ENCODE measurements around the gene TMED3.
A peak's percentile ranks its signal among the peaks of the same experiment; 100 is the strongest.

TMED3 gene
- total RNA-seq = 18.9 reads per million, percentile 45 among the genes with 10 or more reads in this experiment

DNA sequence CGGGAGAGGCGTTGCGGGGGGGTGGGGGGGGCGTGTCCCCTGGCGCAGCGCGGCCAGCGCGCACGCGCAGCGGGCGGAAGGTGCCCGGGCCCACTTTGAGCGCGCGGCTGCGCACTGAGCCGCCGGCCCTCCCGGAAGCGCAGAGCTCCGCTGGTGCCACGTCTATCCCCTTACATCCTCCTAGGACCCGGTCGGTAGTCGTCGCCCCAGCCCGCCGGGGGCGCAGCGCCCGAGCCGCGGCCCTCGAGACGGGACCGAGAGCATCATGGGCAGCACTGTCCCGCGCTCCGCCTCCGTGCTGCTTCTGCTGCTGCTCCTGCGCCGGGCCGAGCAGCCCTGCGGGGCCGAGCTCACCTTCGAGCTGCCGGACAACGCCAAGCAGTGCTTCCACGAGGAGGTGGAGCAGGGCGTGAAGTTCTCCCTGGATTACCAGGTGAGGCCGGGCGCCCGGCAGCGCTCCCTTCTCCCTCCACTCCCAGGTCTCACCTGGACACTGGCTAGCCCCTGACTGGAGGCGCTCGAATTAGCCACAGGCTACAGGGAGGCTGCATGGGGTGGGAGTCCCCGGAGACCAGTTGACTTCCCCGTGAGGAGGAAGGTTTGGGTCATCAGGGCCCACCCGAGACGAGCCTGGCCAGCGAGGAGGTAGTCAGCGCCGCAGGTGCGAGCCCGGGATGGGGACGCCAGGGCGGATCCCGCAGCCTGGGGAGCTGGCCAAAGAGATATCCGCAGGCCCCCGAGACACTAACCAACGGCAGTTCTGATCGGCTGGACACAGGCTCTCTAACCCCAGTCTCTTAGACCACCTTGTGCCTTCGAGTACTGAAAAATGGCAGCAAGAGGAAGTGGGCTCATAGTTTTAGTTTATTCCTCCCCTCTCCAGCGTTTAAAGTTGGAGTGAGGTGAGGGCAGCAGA, at the start of gene TMED3:
TSS of gene TMED3 (plus strand) at position 128 of the 916 bp plus-strand sequence. CDS start at position 266, 138 bp downstream.
- DNase-seq = peak; percentile 45

DNA sequence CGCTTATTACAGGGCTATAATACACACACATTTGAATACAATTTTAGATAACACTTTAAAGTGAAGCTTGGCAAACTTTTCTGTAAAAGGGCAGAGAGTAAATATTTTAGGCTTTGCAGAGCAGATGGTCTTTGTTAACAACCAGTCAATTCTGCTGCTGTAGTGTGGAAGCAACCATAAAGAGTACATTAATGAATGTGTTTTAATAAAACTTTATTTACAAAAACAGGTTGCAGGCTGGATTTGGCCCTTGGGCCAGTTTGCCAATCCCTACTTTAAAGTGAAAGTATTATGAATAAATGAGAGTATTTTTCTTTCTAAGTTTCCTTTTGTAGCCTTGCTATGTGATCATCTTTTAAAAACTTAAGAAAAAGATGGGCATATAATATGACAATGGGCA, 49.1 kb upstream of the TMED3 start:
- no peak for DNase-seq

DNA sequence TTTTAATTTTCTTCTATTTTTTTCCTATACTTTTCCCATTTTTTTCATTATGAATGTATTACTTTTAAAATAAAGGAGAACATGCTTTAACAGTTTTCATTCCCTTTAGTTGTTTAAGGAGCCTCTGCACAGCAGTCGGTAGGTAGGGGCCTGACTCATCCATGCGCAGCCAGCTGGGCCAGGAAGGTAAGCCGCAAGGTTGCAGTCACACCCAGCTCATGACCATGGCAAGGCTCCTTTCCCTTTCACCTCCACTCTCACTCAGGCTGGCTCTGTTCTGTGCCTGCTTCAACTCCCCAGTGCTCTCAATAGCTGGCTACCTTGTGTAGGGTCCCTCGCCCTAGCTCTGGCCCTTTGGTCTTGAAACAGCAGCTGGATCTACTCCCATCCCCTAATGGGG, 45.7 kb upstream of the TMED3 start:
- DNase-seq = no peak

DNA sequence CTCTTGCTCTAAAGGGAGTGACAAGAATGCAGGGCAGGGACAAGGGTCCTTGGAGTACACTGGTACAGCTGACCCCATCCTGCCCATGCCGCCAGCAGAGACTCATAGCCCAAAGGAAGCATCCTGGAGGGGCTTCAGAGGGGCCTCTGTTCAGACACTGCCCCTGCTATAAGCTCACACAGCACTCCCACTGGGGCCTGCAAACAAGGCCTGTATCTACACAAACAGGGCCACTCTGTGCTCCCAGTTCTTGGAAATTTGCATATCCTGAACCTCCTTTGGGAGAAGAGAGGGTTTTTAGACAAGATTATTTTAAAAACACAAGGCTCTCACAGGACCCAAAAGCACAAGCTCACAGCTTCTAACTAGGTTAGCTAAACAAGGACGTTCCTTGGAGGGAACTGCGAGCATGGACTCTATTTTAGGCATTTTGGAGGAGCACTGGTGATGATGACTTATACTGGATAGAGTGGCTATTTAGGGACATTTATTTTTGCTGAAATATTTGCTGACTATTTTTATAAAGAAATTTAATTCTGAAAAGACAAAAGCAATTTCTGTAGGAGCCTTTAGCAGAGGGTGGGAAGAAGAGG, 44.8 kb upstream of the TMED3 start:
- DNase-seq = no peak

DNA sequence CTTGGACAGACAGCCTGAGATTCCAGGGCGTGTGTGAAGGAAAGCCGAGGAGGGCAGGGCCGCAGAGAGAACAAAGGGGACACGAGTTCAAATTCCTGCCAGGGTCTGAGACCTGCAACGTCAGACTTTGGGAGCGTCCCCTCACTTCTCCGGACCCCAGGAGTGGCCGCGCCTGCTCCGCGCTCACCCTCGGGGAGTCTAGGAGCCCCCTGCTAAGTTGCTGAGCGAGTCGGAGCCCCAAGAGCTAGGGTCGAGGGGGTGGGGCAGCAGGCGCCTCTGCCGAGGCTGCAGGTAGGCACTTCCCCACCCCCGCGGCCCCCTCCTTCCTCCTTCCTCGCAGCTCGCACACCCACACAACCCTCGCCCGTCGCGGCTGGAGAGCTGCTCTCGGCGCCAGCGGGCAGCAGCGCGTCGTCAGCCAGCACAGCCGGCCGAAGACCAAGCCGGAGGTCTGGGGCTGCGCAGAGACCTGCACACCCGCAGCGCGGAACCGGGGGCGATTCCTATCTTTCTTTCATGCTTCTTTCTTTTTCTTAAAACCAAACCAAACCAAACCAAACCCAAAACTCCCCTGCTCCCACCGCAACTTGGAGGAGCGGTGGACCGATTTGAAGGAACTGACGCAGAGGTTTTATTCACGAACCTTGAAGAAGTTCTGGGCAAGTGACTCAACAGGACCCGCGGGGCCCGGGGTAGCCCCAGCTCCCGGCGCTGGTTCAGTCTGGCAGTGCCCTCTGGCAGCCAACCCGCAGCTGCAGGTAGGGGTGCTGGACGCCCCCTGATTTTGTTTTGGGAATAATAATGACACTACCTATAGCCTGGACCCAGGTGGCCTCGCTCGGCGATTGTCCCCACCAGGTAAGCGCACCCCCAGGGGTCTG, 28.3 kb upstream of the TMED3 start, which contains the start of gene ANKRD34C:
TSS of gene ANKRD34C (plus strand) at position 352 of the 881 bp plus-strand sequence. CDS start 10,563 bp downstream, outside the sequence.
- DNase-seq = no peak

DNA sequence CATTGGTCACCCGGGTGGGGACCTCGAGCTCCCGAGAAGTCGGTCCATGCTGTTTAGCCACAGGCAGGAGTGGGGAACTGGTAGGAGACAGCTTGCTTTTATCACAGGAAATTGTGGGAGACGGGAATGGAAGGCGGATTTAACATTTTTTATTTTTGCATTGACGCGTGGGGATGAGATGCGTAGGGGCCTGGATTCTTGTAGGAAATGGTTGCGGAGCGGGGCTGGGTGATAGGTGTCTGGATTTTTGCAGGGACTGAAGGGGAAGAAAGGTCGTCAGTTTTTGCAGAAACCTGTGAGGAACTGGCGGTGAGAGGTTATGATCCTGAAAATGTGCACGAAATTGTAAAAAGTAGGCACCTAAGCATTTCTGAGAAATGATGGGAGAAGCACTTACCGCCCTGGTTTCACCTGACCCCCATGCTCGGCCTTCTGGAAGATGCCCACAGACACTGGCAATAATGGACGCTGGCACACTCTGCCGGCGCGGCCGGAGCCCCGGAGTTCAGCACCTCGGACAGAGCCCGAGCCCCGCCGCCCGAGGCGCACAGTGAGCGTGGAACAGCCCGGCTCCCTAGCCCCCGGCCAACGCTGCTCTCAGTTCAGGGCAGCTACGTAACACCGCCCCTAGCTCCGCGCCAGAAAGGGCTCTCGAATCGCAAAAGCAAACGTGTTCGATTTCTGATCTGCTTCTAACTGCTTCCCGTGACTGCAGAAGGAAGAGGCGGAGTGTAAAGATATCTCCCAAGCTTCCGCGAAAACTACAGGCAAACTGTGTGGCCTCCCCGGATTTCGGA, 27.5 kb upstream of the TMED3 start:
- no peak for DNase-seq

DNA sequence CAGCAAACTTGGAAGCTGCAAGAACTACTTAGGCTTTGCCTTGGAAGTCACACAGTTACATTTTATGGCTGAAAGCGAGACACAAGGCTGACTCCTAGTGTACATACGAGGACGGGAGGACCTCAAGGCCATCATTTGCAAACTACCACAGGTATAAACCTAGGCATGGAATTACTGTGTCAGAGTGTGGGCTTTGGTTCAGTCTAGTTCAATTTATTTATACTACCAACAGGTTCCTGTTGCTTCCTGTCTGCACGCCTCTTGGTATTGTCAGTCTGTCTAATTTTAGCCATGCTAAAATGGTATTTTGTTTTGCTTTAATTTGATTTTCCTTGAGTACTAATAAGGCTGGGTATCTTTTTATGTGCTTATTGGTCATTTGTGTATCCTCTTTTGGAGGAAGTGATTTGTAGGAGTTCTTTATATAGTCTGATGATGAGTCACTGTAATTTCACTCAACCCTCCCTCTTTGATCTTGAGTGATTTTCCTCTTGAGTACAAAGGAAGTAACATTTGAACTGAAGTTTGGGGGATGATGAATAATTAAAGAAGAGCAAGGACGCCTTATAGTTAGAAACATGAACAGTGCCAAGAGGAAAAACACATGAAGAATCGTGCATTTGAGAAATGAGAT, 20.2 kb upstream of the TMED3 start:
- DNase-seq = no peak

DNA sequence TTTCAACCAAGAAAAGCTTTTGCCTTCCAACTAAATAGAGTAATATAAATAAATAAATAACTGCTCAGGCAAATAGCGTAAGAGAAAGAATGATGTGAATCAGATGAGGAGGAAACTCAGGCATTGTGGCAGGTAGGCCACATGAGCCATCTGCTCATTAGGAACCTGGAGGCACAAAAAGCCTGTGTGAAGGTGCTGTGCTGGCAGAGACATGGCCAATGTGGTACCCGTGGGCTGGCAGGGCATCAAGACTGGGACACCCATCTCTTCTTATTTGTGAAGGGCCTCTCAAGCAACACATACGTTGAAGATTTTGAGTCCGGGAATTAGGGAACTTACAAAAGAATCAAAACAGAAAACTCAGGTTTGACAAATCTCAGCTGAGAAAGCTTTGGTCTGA, 18.9 kb upstream of the TMED3 start:
- DNase-seq = no peak

DNA sequence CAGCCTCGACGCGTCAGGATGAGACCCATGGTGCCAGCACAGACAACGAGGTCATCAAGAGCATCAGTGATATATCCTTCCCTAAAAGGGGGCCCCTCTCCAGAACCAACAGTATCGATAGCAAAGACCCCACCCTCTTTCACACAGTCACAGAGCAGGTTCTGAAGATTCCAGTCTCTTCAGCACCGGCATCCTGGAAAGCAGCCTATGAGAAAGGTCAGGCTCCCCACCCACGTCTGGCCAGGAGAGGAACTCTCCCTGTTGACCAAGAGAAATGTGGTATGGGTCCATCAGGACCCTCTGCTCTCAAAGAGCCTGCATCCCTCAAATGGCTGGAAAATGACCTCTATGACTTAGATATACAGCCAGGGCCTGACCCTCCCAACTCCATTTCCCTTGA, 16.8 kb upstream of the TMED3 start:
- no peak for DNase-seq

DNA sequence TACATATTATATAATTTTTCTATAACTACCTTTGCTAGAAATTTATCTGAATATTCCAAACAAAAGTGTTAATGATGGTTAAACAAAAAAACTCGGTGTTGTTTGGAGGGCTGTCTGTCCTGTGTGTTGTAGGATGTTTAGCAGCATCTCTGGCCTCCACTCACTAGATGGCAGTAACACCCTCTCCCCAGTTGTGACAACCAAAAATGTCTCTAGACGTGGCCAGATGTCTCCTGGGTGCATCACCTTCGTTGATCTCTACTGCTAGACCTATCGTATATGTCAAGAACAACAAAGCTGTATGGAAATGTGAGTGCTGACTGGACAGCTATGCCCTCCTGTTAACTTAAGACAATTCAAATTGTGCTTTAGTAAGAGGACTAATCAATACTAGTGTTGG, 14.3 kb upstream of the TMED3 start:
- DNase-seq = no peak

DNA sequence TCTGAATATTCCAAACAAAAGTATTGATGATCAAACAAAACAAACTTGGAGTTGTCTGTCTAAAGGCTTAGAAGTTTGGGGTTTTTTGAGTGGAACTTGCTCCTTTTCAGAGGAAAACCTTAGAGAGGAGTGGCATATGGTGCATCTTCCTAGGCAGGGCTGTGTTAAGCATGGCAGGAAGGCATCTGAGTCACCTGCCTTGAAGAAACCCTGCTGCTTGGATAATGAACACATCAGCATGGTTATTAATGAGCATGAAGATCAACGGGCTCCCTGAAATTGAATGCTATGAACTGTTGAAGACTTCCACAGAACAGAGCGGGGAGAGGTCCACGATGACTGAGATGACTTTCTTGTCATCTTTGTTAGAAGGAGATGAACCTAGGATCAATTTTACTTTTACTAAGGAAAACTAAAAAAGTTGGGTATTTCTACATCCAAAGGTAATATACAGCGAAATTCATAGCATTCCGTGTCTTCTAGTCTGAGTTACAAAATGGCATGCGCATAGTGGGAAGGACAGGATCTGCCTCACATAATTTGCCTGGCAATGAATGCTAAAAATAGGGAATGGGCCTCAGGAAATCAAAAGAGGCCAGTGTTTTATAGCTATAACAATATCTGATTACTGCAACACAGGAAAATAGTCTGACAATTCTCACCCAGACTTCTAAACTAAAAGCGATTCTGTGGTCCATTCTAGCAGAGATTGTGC, 11.6 kb upstream of the TMED3 start:
- no peak for DNase-seq

DNA sequence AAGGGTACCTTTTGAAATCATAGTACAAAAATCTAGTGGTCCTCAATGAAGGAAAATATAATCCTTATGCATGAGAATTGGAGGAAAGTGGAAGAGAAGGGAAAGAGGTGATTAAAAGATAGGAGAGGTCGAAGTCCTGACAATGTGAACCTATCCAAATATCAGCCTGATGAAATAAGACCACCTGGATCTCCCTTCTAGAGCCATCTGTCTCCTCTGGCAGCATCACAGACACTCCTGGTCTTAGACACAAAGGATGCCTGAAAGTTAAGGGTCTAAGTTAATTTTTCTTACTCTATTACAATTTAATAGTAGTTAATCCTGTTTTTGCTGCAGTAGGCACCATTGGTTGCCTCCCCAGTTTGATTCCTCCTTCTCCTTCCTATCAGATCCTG, 11.1 kb upstream of the TMED3 start:
- DNase-seq = no peak

DNA sequence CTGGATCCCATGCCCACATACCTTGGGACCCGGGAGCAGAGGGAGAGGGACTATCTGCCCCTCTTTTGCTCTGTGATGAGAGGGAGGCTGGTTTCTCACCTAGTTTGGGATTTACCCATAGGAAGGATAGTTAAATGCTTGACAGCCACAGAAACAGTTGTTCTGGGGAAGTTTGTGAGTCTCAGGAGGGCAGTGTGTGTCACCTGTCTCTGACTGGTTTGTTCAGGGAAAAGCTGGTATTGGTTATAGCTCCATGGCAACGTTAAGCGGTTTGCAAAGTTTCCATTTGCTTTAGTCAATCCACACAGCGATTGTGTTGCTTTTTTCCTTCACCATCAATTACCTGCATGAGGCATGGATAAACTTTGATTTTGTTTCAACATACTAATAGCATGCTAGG, 3.7 kb upstream of the TMED3 start:
- no peak for DNase-seq

DNA sequence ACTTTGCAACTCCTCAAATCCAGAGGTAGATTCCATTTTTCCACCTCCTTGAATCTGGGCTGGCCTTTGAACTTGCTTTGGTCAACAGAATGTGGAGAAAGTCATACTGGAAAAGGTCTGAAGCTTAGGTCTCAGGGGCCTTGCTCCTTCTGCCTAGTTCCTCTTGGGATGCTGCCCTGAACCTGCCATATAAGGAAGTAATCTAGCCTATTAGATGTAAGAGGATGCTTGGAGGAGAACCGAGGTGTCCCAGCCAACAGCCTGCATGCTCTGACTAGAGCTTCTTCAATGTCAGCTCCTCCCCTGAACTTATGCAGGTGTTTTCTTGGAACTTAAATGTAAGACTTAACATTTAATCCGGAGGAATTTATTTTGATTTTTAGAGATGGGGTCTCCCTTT, 2.0 kb upstream of the TMED3 start:
- DNase-seq = no peak

DNA sequence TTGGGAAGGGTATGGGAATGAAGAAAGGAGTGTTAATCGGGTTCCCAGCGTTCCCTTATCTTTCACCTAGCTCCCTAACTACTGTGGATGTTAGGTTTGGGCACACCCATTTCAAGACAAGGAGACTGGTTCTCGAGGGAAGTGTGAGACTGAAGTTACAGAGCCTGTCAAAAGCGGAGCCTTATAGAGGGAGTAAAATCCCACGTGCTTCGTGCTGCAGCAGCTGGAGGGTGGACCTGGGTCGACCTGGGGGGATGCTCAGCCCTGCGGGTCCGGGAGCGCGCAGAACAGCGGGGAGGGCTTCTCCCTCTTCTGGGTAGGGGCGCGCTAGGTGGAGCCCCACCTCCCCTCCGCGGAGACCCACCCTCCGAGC, 314 bp upstream of the TMED3 start:
- DNase-seq = no peak

DNA sequence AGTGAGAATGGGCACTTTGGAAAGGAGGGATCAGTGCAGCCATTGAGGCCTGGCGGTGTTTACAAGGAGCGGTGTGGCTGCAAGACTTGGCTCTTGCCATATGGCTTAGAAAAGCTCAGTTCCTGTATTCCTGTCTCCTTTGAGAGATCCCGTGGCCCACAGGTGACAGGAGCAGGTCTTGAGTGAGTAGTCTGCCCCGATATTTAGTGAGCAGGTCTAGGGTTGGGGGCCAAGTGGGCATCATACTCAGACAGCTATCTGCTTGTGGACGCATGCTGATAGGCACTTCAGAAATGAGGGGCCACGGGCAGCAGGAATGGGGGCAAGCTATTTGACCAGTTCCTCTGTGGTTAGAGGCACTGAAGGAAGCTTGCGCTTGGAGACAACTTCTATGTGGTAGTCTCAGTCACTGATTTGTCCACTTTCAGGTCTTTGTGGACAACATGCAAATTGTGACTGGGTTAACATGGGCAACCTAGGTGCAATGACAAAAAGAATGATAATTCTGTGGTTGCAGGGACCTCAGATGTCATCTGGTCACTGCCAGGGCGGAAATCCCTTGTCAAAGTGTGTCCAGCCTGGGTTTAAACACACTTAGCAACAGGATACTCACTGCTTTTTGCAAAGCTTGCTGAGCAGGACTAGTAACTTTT, 1.1 kb downstream of the TMED3 start:
- DNase-seq = no peak

DNA sequence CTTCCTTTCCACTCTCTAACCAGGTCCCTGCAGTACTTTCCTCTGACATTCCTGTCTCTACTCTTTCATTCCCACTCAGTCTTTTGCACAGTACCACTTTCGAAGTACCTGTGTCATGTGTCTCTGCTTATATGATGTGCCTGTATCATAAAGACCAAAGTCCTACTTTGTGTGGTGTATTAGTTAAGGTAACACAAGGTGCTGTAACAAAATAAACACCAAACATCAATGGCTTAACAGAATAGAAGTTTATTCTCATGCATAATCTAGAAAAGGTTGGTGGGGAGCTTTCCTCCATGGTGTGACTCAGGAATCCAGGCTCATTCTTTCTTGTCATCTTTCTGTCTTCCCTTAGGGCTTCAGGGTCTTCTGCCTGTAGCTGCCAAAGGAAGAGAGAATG, 3.3 kb downstream of the TMED3 start:
- DNase-seq = no peak

DNA sequence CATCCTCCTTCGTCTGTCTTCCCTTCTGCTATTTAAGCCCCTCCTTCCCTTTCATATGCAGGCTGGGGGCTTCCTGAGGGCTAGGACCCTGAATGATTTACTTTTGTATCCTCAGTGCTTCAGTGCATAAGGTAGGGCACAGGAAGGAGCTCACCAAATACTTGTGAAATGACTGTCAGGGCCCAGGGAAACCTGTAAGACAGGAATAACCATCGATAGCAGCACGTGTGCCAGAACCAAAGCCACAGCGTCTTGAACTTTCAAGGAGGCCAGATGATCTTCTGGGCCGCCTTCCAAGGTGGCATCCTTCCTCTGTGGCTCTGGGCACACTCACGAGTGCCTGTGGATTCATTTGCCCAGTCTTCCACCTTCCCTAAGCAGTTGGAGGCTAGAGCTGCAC, 3.9 kb downstream of the TMED3 start:
- no peak for DNase-seq

DNA sequence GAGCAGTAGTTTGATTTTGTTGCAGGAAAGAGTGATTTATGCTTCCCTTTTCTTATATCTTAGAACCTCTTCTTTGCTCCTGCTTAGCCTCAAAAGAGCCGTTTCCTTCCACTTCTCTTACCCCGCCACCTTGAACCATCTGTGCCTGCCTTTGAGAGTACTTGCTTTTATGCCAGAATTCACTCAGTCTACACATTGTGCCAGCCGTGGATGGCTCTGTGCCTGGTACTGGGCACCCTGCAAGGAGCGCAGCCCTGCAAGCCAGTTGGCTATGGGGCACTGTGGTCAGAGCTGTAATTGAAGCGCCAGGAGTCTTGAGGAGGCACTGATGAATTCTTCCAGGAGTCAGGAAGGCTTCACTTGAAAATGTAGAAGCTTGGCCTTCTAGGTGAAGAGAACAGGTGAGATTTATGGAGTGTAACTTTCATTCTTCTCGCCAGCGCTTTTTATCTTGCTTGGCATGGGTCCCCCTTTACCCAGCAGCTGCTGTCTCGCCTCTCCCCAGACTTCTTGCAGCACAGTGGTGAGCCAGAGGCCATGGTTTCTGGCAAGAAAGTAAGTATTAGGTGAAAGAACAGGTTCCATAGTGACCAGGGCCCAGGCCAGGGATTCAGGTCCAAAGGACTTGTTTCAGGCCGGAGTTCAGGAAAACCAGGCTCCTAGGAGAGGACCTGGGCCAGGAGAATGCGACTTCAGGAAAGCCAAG, 4.9 kb downstream of the TMED3 start:
- DNase-seq = no peak

DNA sequence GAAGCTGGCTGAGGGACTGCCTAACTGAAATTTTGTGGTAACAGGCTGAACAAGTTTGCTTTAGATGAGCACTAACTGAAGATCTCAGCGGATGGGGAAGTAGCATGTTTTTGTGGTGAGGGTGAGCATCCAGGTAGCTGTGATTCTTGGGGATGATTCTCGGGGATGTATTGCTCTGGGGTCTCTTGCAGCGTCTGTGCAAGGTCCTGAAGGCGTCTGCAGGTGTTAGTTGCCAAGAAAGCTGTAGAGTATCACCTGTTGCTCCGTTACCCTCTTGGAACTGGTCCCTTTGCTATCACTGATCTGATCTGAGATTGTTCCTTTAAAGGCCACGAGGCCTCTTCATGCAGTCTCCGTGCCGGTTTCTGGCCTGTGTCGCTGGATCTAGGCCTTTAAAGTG, 6.0 kb downstream of the TMED3 start:
- no peak for DNase-seq
